WI38 (cell line): ENCODE measurements around the gene POLE.
"Not testable (repeated sequence)": the region's sequence is repeated elsewhere in the genome, so short reads cannot be mapped to it uniquely, and the experiment has no call there.

Source experiments
- H3K4me3 ChIP-seq: 2 replicates; pipeline ENCODE4 v1.5.1; 2011; ENCODE audit warnings: low read depth, mild to moderate bottlenecking, control low read depth, low read length
- TF ChIP-seq, protein P1 (sequence below): IDR thresholded peaks from 2 replicates; pipeline ENCODE4 v1.5.1; 2012; ENCODE audit warnings: low read depth, mild to moderate bottlenecking, control low read depth, low read length

Gene POLE

DNA sequence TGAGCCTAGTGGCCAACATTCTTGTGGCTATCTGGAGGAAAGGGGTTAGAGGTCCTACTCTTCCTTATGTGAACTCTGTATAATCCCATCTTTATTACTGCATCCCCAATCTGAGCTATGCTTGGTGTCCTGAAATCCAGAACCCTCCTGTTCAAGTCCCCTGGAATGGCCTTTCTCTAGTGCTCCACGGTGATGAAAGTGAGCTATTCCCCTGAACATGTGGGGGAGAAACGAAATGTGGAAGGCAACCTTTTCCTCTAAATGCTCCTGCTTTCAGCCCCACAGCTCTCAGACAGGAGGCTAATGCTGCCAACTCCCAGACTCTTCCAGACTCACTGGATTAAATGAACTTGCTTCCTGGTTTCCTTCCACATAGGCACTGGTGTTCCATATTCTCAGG is 21.0 kb upstream of the POLE start:
- no peak overlapping the region for H3K4me3 ChIP-seq
- TF ChIP-seq, protein P1, sequence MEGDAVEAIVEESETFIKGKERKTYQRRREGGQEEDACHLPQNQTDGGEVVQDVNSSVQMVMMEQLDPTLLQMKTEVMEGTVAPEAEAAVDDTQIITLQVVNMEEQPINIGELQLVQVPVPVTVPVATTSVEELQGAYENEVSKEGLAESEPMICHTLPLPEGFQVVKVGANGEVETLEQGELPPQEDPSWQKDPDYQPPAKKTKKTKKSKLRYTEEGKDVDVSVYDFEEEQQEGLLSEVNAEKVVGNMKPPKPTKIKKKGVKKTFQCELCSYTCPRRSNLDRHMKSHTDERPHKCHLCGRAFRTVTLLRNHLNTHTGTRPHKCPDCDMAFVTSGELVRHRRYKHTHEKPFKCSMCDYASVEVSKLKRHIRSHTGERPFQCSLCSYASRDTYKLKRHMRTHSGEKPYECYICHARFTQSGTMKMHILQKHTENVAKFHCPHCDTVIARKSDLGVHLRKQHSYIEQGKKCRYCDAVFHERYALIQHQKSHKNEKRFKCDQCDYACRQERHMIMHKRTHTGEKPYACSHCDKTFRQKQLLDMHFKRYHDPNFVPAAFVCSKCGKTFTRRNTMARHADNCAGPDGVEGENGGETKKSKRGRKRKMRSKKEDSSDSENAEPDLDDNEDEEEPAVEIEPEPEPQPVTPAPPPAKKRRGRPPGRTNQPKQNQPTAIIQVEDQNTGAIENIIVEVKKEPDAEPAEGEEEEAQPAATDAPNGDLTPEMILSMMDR = no peak

- no peak overlapping the region for H3K4me3 ChIP-seq
- TF ChIP-seq, protein P1 = no peak
These were observed 20.1 kb upstream of the POLE start for GRCh38 chr12:132707241-132707640.

DNA sequence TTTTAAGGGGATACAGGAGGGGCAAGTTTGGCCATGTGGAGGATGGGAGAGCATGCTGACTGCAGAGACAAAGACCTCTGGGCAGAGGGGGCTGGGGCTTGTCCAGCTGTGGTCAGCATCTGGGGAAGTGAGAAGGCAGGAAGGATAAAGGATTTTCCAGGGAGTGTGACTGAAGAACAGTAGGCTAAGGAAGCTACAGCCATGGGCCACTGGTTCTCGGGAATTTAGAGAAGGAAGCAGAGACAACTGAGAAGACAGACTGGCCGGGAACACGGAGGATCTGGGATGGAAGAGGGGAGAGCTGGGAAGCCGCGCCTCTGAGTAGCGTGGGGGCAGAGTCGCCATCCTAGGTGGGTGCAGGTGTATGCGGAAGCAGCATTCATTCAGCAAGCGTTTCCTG is 16.5 kb upstream of the POLE start:
- TF ChIP-seq, protein P1 = no peak
- no peak overlapping the region for H3K4me3 ChIP-seq

DNA sequence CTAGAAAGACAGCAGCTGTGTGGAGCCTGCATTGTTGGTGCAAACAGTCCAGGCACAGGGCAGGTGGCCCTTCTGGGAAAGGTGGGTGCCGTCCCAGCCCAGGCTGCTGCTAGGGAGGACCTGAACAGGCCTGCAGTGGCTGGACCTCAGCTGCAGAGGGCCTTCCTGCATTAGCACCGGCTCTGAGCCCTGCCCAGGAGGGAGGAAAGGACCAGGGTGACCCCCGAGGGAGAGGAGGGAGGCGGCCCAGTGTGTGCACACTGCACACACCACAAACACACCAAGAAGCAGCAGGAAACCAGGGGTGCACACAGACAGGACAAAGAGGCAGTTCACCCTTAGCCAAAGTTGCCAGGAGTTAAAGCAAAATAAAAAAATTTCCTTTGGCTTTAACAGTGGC is 15.5 kb upstream of the POLE start:
- TF ChIP-seq, protein P1 = no peak
- no peak overlapping the region for H3K4me3 ChIP-seq

- H3K4me3 ChIP-seq = no peak overlapping the region
- TF ChIP-seq, protein P1 = no peak
These were observed 13.2 kb upstream of the POLE start for GRCh38 chr12:132700212-132700822.

DNA sequence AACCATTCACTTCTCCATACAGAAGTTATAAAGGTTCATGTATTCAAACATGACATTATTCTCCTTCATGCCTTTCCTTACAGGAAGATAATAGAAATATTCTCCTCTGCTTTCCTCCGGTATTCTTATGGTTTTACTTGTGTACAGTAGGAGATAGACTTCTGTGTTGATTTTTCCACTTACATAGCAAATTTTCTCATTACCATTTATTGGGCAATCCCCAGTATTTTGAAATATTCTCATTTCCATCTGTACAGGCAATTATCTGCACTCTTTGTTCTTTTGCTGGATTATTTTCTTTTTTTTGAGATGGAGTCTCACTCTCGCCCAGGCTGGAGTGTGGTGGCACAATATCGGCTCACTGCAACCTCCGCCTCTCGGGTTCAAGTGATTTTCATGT is 11.2 kb upstream of the POLE start:
- no peak overlapping the region for H3K4me3 ChIP-seq
- TF ChIP-seq, protein P1 = no peak

- TF ChIP-seq, protein P1 = no peak
- no peak overlapping the region for H3K4me3 ChIP-seq
These were observed 8.3 kb upstream of the POLE start for GRCh38 chr12:132695431-132695830.

DNA sequence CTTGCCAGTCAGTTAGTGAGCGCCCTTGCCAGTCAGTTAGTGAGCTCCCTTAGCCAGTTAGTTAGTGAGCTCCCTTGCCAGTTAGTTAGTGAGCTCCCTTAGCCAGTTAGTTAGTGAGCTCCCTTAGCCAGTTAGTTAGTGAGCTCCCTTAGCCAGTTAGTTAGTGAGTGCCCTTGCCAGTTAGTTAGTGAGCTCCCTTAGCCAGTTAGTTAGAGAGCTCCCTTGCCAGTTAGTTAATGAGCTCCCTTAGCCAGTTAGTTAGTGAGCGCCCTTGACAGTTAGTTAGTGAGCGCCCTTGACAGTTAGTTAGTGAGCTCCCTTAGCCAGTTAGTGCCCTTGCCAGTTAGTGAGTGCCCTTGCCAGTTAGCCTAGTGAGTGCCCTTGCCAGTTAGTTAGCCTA is 7.7 kb upstream of the POLE start:
- H3K4me3 ChIP-seq = not testable (repeated sequence)

GRCh38 chr12:132692030-132692429 is 4.9 kb upstream of the POLE start:
- H3K4me3 ChIP-seq = not testable (repeated sequence)
